ENCODE results near the gene MBP.

Gene MBP

GRCh38 chr18:76994086-76994654 lies 138.4 kb downstream of the MBP start:
- TF ChIP-seq ZFP3 (CRISPR knock-in tag; IDR thresholded peaks at IDR 0.05) (no peak), TCF4 (CRISPR knock-in tag; IDR thresholded peaks at IDR 0.05; ENCODE audit: borderline replicate concordance) (no peak), ZNF565 (CRISPR knock-in tag; conservative IDR thresholded peaks at IDR 0.05; ENCODE audit: low read depth) (no peak), CSRNP3 (CRISPR knock-in tag; IDR thresholded peaks at IDR 0.05) (no peak), ZNF70 (CRISPR knock-in tag; IDR thresholded peaks at IDR 0.05) (no peak), ZFP30 (CRISPR knock-in tag; IDR thresholded peaks at IDR 0.05) (no peak), CSDC2 (CRISPR knock-in tag; IDR thresholded peaks at IDR 0.05) (no peak)
- no peak for ATAC-seq

- no peak for ATAC-seq
- TF ChIP-seq ZNF565 (CRISPR knock-in tag; conservative IDR thresholded peaks at IDR 0.05; ENCODE audit: low read depth): no peak
- TF ChIP-seq ARNTL (CRISPR knock-in tag; IDR thresholded peaks at IDR 0.05; ENCODE audit: borderline replicate concordance, low read depth): no peak
- TF ChIP-seq CSRNP3 (CRISPR knock-in tag; IDR thresholded peaks at IDR 0.05): no peak
- TF ChIP-seq BACH2 (CRISPR knock-in tag; IDR thresholded peaks at IDR 0.05; ENCODE audit: borderline replicate concordance): no peak
- no peak for TF ChIP-seq POU6F1 (CRISPR knock-in tag; IDR thresholded peaks at IDR 0.05; ENCODE audit: borderline replicate concordance, low read depth)
- no peak for TF ChIP-seq PPARA (CRISPR knock-in tag; IDR thresholded peaks at IDR 0.05; ENCODE audit: borderline replicate concordance)
- no peak for TF ChIP-seq ZNF70 (CRISPR knock-in tag; IDR thresholded peaks at IDR 0.05)
- no peak for TF ChIP-seq CSDC2 (CRISPR knock-in tag; IDR thresholded peaks at IDR 0.05)
- TF ChIP-seq ZFP3 (CRISPR knock-in tag; IDR thresholded peaks at IDR 0.05): no peak
- no peak for TF ChIP-seq TOX (CRISPR knock-in tag; IDR thresholded peaks at IDR 0.05; ENCODE audit: borderline replicate concordance)
- no peak for TF ChIP-seq ESRRG (CRISPR knock-in tag; IDR thresholded peaks at IDR 0.05)
- no peak for TF ChIP-seq TCF4 (CRISPR knock-in tag; IDR thresholded peaks at IDR 0.05; ENCODE audit: borderline replicate concordance)
- no peak for TF ChIP-seq OSR1 (CRISPR knock-in tag; IDR thresholded peaks at IDR 0.05)
- no peak for TF ChIP-seq ZFP30 (CRISPR knock-in tag; IDR thresholded peaks at IDR 0.05)
- TF ChIP-seq ZNF8 (CRISPR knock-in tag; IDR thresholded peaks at IDR 0.05): no peak
- TF ChIP-seq RARB (CRISPR knock-in tag; IDR thresholded peaks at IDR 0.05): no peak
Observed at GRCh38 chr18:76993573-76993972, 139.0 kb downstream of the MBP start.

- no peak for ATAC-seq
- TF ChIP-seq BACH2 (CRISPR knock-in tag; IDR thresholded peaks at IDR 0.05; ENCODE audit: borderline replicate concordance) (no peak), RARB (CRISPR knock-in tag; IDR thresholded peaks at IDR 0.05) (no peak), CSRNP3 (CRISPR knock-in tag; IDR thresholded peaks at IDR 0.05) (no peak), ZNF565 (CRISPR knock-in tag; conservative IDR thresholded peaks at IDR 0.05; ENCODE audit: low read depth) (no peak), ZFP30 (CRISPR knock-in tag; IDR thresholded peaks at IDR 0.05) (no peak)
Observed at GRCh38 chr18:76993085-76993382, 139.5 kb downstream of the MBP start.

GRCh38 chr18:76992226-76993084 lies 140.1 kb downstream of the MBP start:
- TF ChIP-seq TCF4 (CRISPR knock-in tag; IDR thresholded peaks at IDR 0.05; ENCODE audit: borderline replicate concordance) (no peak), RARB (CRISPR knock-in tag; IDR thresholded peaks at IDR 0.05) (no peak), BACH2 (CRISPR knock-in tag; IDR thresholded peaks at IDR 0.05; ENCODE audit: borderline replicate concordance) (no peak), ZNF8 (CRISPR knock-in tag; IDR thresholded peaks at IDR 0.05) (no peak), ZFP30 (CRISPR knock-in tag; IDR thresholded peaks at IDR 0.05) (no peak), TSHZ2 (CRISPR knock-in tag; IDR thresholded peaks at IDR 0.05) (no peak), POU6F1 (CRISPR knock-in tag; IDR thresholded peaks at IDR 0.05; ENCODE audit: borderline replicate concordance, low read depth) (no peak), ARNTL (CRISPR knock-in tag; IDR thresholded peaks at IDR 0.05; ENCODE audit: borderline replicate concordance, low read depth) (no peak), ZC3H10 (CRISPR knock-in tag; IDR thresholded peaks at IDR 0.05) (no peak), GLIS3 (CRISPR knock-in tag; IDR thresholded peaks at IDR 0.05) (no peak), ZNF70 (CRISPR knock-in tag; IDR thresholded peaks at IDR 0.05) (no peak), ZNF565 (CRISPR knock-in tag; conservative IDR thresholded peaks at IDR 0.05; ENCODE audit: low read depth) (no peak), CSDC2 (CRISPR knock-in tag; IDR thresholded peaks at IDR 0.05) (no peak), PPARA (CRISPR knock-in tag; IDR thresholded peaks at IDR 0.05; ENCODE audit: borderline replicate concordance) (no peak), CSRNP3 (CRISPR knock-in tag; IDR thresholded peaks at IDR 0.05) (no peak)
- no peak; the same call in 2 of the 3 replicates for ATAC-seq

Data from SK-N-SH treated with all-trans-retinoic acid at 6 μM for 48 hours (cell line).